HG03432 (cell line): ENCODE data around the gene ARL4D.
"Not testable (repeated sequence)": the region's sequence is repeated elsewhere in the genome, so short reads cannot be mapped to it uniquely, and the experiment has no call there.

Experiments
- ATAC-seq: cut with Tn5 transposase; IDR thresholded peaks from one replicate; pipeline ENCODE4 v1.9.1; 2021; ENCODE audit warnings: mild to moderate bottlenecking, moderate library complexity; ENCODE audit not compliant: unreplicated experiment

The ARL4D gene, protein sequence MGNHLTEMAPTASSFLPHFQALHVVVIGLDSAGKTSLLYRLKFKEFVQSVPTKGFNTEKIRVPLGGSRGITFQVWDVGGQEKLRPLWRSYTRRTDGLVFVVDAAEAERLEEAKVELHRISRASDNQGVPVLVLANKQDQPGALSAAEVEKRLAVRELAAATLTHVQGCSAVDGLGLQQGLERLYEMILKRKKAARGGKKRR

DNA sequence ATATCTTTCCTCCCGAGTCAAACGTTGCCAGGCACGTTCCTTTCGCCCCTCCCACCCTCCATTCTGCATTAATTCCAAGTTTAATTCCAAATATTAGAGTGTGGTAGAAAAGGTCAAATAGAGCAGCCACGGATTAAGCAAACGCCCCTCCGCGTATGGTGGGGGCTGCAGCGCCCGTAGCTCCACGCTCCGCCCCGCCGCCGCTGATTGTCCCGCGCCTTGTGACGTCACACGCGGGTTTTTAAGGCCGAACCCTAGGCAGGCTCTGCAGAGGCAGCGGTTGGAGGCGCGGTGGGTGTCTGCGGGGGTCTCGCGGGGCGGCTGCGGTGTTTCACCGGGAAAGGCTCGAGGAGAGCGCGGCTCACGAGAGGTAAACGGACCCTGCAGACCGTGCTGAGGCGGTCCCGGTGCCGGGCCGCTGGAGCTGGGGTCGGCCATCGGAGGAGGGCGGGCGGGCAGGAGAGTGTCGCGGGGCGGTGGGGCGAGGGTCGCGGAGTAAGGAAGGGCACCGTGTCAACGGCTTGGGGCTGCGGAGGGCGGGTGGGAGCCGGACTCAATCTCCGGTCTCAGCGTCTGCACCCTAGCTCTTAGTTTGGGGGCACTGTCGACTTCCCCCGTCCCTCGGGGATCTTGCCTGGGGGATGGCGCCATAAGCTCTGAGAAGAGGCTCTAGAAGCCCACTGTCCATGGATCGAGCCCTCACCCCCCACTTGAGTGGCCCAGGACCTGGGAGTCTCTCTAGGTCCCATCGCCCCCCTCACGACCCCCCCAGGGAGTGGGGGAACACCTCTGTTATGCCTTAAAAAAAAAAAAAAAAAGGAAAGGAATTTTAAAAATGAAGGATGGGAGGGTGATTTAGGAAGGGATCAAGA, at the start of gene ARL4D:
ARL4D (plus strand) TSS at position 270 of the 872 bp plus-strand sequence. CDS start 740 bp downstream, outside the sequence.
- no peak for ATAC-seq

DNA sequence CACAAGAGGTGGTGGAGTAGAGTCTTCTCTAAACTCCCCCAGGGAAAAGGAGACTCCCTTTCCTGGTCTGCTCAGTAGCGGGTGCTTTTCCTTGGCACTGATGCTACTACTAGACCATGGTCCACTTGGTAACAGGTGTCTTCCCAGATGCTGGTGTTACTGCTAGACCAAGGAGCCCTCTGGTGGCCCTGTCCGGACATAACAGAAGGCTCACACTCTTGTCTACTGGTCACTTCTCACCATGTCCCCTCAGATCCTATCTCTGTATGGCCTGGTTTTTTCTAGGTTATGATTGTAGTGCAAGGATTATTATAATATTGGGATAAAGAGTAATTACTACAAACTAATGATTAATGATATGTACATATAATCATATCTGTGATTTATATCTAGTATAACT, 49.7 kb upstream of the ARL4D start:
- no peak for ATAC-seq

DNA sequence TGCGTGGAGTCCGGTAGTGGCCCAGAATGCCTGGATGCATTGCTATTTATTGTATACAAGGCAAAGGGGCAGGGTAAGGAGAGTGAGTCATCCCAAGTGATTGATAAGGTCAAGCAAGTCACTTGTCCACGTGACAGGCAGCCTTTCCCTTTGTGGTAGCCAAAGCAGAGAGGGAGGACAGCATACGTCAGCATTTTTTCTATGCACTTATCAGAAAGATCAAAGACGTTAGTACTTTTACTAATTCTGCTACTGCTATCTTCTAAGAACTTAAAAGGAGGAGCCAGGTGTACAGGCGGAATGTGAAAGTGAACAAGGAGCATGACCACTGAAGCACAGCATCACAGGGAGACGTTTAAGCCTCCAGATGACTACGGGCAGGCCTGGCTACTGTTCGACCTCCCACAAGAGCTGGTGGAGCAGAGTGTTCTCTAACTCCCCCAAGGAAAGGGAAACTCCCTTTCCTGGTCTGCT, 47.9 kb upstream of the ARL4D start:
- no peak for ATAC-seq

DNA sequence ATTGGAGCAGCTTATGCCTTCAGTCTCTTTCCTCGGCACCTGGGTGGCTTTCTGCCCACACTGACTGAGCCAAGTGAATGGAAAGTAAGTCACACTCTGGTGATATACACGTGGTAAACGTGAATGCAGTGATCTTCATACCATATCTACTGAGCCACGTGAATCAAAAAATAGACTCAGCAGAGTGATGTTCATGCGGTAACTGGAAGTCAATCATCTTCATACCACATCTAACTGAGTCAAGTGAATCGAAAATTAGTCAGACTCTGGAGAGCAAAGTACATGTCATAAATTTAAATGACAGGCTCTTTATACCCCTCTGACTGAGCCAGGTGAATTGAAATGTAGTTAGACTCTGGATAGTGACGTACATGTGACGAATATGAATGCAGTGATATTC, 47.1 kb upstream of the ARL4D start:
- ATAC-seq = no peak

DNA sequence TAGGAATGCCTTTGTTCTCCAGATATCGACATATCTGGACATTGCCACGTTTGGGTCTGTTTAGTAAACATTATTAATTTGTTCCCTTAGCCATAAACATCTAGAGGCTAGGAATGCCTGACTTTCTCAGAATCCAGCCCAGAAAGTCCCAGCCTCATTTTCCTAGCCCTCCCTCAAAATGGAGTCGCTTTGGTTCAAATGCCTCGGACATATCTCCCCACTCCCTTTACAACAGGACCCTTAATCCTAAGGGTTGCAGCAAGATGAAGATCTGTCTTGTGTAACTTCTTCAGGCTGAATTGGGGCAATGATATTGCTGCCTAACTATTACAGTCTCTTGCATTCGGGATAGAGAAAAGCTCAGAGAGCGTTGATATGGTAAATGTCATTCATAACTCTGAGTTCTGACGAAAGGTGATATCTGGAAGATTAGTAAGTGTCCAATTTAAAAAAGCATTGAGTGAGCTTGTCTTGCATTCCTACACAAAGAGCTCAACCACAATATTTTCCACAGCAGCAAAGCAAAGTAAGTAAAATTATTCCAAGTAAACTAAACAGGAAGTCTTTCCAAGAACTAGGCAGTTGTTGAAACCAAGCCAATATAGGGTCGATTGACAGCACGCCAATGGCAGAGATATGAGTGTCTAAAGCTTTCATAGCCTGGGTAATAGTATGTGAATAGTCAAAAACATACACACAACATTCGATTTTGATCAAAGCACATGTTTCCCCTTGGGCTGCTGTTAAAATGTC, 46.0 kb upstream of the ARL4D start:
- no peak for ATAC-seq

DNA sequence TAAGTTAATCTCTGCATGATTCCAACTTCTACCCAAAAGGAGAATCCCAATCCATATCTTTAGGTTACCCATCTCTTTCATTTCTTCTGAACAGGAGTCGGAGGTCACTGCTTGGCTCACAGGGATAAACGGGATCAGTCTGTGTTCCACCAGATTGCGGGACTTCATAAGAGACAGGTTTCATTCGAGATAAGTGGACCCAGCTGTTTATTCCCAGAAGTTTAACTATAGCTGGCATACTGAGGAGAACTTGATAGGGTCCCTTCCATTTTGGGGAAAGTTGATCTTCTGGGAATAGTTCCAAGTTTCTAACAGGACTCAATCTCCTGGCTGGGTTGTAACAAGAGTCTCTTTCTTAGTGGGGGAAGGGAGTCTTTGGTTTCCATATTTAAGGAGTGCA, 45.4 kb upstream of the ARL4D start:
- no peak for ATAC-seq

DNA sequence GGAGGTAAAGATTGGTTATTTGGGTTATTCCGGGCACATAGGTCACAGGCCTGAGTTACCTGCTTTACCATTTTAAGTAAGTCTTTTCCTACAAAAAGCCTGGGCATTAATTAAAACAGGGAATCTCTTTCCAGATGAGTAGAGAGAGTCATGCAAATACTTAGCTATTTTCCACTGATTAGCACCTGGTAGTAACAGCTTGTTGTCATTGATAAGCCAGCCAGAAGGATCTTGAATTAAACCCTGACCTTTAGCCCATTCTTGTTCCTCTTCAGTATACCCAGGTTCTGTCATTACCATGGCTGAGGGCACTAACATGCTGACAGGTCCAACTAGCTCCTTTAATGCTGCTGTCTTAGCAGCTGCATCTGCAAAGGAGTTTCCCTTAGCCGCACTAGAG, 44.4 kb upstream of the ARL4D start:
- ATAC-seq = no peak

DNA sequence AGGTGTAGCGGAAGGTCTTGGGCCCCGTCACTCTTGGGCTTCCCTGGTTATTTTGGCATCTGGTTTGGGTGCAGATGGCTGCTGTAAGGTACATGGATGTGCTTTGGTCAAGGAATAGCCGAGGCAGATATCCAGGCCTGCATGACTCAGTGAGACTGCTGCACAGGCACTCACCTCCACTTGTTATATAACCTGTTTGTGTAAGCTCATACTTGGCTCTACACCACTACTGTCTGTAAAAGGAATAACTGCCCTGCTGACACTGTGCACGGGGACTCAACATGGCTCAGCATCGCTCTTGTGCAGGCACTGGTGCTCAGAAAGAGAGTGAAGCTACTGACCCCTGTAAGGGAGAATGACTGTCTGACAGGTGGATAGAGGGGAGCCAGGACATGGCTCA, 42.3 kb upstream of the ARL4D start:
- ATAC-seq = no peak

DNA sequence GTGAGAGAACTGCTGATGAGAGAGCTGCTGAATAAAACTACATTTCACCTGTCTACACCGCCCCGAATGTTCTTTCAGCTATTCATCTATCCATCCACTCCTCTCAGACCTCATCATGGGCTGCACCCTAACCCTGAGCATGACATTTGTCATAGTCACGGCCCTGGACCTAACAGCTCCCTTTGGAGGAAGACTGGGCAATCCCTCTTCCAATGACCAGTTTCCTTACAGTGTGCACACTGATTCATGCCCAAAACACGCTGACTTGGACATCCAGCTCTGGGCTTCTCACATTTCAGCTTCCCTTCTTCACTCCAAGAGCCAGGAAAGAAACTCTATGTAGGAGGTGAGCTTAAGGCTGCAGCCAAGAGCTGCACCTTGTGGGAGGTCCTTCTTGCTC, 41.8 kb upstream of the ARL4D start:
- no peak for ATAC-seq

DNA sequence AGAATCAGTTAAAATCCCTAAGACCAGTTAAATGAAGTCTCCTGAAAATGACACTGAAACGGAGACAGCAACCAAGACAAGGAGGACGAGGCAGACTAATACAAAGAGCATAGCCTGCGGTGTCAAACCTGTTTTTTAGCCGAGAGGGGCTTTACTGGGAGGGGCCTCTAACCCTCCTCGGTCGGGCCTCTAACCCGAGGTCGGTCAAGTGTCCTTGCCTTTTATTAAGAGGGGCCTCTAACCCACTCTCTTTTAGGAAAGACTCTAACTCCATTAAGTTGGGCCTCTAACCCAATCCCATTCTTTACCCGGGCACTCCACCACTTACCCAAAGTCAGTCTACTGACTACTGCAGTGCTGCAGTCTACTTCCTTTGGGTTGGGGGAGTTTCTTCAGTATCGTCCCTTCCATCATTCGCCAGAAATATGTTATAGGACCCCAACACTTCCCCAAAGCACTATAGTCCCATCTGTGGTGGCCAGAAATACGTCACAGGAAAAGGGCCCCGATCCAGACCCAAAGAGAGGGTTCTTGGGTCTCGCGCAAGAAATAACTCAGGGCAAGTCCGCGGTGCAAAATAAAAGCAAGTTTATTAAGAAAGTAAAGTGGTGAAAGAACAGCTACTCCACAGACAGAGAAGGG, 39.2 kb upstream of the ARL4D start:
- no peak for ATAC-seq

DNA sequence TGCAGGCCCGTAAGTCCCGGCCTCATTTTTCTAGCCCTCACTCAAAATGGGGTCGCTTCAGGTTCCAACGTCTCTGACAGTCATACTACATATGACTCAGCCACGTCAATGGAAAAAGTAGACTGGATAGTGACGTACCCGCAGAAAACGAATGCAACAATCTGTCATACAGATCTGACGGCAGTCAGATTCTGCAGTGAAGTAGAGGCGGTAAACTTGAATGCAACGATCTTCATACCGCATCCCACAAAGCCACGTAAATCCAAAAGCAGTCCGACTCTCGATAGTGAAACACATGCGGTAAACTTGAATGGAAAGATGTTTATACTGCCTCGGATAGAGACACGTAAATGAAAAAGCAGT, 38.4 kb upstream of the ARL4D start:
- peak; percentile 25 for ATAC-seq

DNA sequence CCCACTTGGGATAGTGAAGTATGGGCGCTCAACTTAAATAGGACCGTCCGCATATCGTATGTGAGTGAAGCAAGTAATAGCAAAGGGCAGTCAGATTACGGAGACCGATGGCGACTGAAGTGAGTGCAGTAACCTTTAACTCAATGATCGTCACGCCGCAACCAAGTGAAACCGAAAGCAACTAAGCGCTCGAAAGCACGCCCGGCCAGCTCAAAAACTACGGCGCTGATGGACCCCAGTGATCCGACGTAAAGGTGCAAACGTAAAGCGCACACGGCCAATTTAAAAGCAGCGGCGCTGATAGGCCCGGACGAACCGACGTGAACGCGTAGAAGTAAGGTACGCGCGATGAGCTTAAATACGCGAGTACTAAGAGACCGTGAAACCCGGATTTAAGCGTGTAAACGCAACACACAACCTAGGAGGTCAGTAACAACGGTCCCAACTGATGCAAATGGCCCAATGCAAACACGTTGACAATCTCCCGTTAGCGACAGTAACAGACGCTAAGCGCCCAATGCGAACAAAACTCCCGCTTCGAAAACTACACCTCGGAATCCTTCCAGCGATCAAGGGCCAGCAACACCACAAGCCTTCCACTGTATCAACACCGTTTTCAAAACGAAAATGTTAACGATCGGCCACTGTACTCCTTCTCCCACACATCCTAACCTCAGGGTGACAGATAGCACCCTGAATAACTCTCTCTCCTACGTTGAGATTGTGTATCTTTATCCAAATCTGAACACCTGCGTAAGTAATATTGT, 37.9 kb upstream of the ARL4D start:
- ATAC-seq = peak; percentile 79

DNA sequence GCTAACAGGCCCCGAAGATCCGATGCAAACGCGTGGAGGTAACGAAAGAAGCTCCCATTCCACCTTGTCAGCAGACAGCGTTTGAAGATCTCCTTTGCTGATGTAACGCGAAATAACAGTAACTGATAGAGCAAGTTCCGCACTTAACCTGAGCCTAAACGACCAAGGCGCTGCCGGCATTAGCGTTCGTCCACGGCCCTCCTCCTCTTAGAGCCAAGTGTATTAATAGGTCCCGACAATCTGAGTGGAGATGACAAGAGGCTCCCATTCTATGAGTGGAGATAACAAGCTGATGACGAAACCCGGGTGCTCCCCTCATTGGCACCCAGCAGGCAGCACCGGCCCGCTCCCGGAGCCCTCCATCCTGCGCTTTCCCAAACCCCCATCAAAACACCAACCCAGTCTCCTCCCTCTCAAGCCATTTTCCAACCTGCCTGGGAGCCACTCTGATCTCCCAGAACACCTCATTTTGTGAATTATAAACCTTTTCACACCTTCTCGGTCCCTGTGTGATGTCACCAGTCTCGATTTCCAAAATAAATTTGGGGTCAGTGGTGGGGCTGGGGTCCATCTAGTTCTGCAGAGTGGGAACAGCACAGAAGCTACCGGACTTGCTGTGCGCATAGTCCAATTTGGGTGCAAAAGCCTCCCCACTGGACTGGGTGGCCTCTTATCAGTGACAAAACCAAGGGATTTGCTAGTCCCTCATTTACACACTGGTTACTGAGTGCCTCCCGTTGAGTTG, 35.4 kb upstream of the ARL4D start:
- no peak for ATAC-seq

DNA sequence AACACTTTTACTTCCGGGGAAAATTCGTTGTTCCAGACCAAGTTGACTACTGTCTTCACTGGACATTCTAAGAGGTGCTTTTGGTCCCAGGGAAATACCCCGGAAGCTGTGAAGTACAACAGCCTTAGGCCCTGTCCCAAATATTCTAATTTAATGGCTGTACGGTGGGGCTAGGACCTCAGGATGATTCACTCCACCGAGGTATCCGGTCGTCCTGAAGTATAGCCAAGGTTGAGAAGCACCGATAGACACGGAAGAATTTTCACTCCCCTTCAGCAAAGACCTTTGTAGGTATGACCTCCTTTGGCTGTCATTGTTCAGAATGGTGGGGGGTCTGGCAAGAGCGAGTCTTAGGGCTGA, 34.9 kb upstream of the ARL4D start:
- ATAC-seq = no peak

DNA sequence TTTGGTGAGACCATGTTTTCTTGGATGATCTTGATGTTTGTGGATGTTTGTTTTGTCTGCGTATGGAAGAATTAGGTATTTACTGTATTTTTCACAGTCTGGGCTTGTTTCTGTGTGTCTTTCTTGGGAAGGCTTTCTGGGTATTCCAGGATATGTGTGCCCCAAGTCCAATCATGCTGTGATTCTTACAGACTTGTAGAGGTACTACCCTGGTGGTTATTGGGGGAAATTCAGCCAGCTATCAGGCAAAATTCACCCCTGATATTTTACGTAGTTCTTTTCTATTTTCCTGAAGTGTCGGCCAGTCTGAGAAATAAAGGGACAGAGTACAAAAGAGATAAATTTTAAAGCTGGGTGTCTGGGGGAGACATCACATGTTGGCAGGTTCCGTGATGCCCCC, 33.4 kb upstream of the ARL4D start:
- ATAC-seq = no peak

DNA sequence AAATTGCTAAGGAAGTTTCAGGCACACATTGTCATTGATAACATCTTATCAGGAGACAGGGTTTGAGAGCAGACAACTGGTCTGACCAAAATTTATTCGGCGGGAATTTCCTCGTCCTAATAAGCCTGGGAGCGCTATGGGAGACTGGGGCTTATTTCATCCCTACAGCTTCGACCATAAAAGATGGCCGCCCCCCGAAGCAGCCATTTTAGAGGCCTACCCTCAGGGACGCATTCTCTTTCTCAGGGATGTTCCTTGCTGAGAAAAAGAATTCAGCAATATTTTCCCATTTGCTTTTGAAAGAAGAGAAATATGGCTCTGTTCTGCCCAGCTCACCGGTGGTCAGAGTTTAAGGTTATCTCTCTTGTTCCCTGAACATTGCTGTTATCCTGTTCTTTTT, 32.9 kb upstream of the ARL4D start:
- not testable (repeated sequence) for ATAC-seq

DNA sequence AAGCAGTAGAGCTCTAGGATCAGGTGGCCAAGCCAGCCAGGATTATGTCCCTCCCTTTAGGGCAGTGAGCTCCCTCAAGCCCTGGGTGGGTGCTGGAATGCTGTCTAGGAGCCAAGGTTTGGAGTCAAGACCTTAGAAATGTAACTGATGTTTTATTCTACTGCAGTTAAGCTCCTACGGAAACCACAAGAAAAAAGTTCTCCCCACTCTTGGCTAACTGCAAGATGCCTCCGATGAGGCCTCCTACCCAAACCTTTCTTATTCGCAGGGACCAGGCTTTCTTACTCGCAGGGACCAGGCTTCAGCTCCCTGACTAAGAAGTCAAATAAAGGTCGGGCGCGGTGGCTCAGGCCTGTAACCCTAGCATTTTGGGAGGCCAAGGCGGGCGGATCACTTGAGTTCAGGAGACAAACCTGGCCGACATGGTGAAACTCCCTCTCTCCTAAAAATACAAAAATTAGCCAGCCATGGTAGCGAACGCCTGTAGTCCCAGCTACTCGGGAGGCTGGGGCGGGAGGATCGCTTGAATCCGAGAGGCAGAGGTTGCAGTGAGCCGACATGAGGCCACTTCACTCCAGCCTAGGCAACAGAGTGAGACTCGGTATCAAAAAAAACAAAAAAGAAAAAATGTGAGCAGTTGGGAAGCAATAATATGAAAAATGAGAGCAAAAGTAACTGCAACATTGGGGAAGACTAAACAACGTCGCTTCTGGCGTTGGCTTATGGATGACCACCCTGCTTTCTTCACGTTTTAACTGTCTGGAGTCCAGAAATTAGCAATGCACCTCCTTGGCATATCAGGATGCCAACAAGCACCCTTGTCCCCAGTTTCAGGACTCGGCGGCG, 31.7 kb upstream of the ARL4D start:
- no peak for ATAC-seq

DNA sequence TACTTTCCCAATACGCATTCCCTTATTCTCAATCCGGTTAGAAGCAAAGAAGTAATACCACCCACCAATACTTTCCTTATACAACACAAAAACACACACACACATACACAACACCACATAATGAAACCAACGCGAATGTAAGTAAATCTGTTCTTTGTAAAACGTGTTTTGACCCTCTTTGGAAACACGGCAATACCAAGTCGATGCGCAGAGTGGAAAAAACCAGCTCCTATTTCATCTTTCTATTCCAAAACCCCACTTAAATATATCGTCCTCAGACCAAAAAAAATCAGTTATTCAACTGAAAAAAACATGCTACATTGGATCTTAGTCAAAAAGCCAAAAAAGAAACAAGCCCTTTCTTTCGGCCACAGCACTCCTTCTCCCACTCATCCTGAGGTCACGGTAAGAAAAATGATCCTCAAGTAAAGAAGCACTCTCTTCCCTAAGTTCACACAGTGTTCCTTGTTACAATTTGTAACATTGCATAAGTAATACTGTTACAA, 31.0 kb upstream of the ARL4D start:
- peak; percentile 44 for ATAC-seq
